Gastroesophageal sphincter (tissue), 3 donors: ENCODE measurements around the gene TSHZ2.

Experiments used
- CTCF ChIP-seq, 4 experiments: fragments of 200-600 bp in 2 of 4; fragments of 450-650 bp in 2 of 4; sonication (generic) in 1 of 4; IDR thresholded peaks; one replicate each; pipeline ENCODE4 v1.5.1; 2017 to 2019; ENCODE audit warnings: antibody characterized with exemption in 4 of 4, mild to moderate bottlenecking in 2 of 4, moderate library complexity in 2 of 4
- EP300 ChIP-seq: sonication (generic); formaldehyde crosslinking; IDR thresholded peaks from one replicate; pipeline ENCODE4 v1.6.1; 2017; ENCODE audit warnings: antibody characterized with exemption, mild to moderate bottlenecking
- POLR2A ChIP-seq, 2 donors: fragments of 450-650 bp; IDR thresholded peaks; one replicate each; pipeline ENCODE4 v1.6.1; 2017; ENCODE audit warnings: antibody characterized with exemption in 2 of 2, mild to moderate bottlenecking in 2 of 2, moderate library complexity in 1 of 2
- POLR2AphosphoS5 ChIP-seq: sonication (generic); formaldehyde crosslinking; IDR thresholded peaks from one replicate; pipeline ENCODE4 v1.6.1; 2017; ENCODE audit warnings: antibody characterized with exemption

- TF ChIP-seq CTCF (IDR thresholded peaks at IDR 0.05) (no peak), POLR2AphosphoS5 (peak; percentile 35), POLR2A (IDR thresholded peaks at IDR 0.05) (no peak), EP300 (no peak)
These were observed 102.7 kb downstream of the TSHZ2 start for GRCh38 chr20:53074811-53075314.
